Measurements from ENCODE around the gene IL11. TPM values are rescaled to one million over a fixed set of nuclear protein-coding genes. Genes with fewer than 3 reads are reported as not detected.

The IL11 gene
- total RNA-seq, 1 donor from 2014 or later: 183 TPM

Other genes starting within 250 kb of the IL11 start
- 7.1 and 8.3 TPM in 2 replicates for gene TNNT1, start 221.3 kb downstream of the IL11 start, total RNA-seq
- gene TNNI3, start 212.7 kb downstream of the IL11 start, total RNA-seq: not detected in 2 replicates
- 1.3 and 1.8 TPM in 2 replicates for gene DNAAF3, start 203.8 kb downstream of the IL11 start, total RNA-seq
- gene SYT5, start 190.2 kb downstream of the IL11 start, total RNA-seq: 1.1 and 1.9 TPM in 2 replicates
- 0.99 and 1.0 TPM in 2 replicates for gene PTPRH, start 161.0 kb downstream of the IL11 start, total RNA-seq
- gene TMEM86B, start 141.7 kb downstream of the IL11 start, total RNA-seq: 2.7 and 3.9 TPM in 2 replicates
- gene PPP6R1, start 111.4 kb downstream of the IL11 start, total RNA-seq: 73.8 and 75.2 TPM in 2 replicates
- 34.8 and 39.8 TPM in 2 replicates for gene HSPBP1, start 90.4 kb downstream of the IL11 start, total RNA-seq
- 17.6 and 18.8 TPM in 2 replicates for gene BRSK1, start 86.5 kb downstream of the IL11 start, total RNA-seq
- not detected in 2 replicates for gene TMEM150B, start 45.1 kb downstream of the IL11 start, total RNA-seq
- 14.6 and 16.0 TPM in 2 replicates for gene KMT5C, start 30.6 kb downstream of the IL11 start, total RNA-seq
- gene COX6B2, start 15.7 kb downstream of the IL11 start, total RNA-seq: 0.50 TPM in 2 replicates
- 0.10 and 0.20 TPM in 2 replicates for gene GARIN5B, start 7.2 kb downstream of the IL11 start, total RNA-seq
- 2.5 TPM in 2 replicates for gene TMEM190, start 6.4 kb upstream of the IL11 start, total RNA-seq
- gene TMEM238, start 13.8 kb upstream of the IL11 start, total RNA-seq: 1.4 and 2.1 TPM in 2 replicates
- gene RPL28, start 15.5 kb upstream of the IL11 start, total RNA-seq: 2,006 and 2,072 TPM in 2 replicates
- 107 and 116 TPM in 2 replicates for gene UBE2S, start 37.3 kb upstream of the IL11 start, total RNA-seq
- 0.09 TPM in 1 of 2 replicates, not detected in the other for gene SHISA7, start 72.8 kb upstream of the IL11 start, total RNA-seq
- 58.8 and 61.6 TPM in 2 replicates for gene ISOC2, start 91.2 kb upstream of the IL11 start, total RNA-seq
- not detected in 2 replicates for gene C19orf85, start 94.3 kb upstream of the IL11 start, total RNA-seq
- gene ZNF628, start 106.2 kb upstream of the IL11 start, total RNA-seq: 9.9 and 11.9 TPM in 2 replicates
- gene NAT14, start 114.7 kb upstream of the IL11 start, total RNA-seq: 68.7 and 71.2 TPM in 2 replicates
- gene SSC5D, start 118.0 kb upstream of the IL11 start, total RNA-seq: 46.8 and 66.1 TPM in 2 replicates
- gene SBK2, start 166.7 kb upstream of the IL11 start, total RNA-seq: 2.5 and 4.2 TPM in 2 replicates
- 0.34 and 0.91 TPM in 2 replicates for gene SBK3, start 175.1 kb upstream of the IL11 start, total RNA-seq
- gene ZNF579, start 210.4 kb upstream of the IL11 start, total RNA-seq: 50.2 and 58.0 TPM in 2 replicates
- gene FIZ1, start 229.1 kb upstream of the IL11 start, total RNA-seq: 14.2 and 14.5 TPM in 2 replicates
- 6.0 and 6.3 TPM in 2 replicates for gene ZNF524, start 229.8 kb upstream of the IL11 start, total RNA-seq
- 15.0 and 15.3 TPM in 2 replicates for gene ZNF865, start 235.2 kb upstream of the IL11 start, total RNA-seq